Colonic mucosa (tissue), 4 donors: ENCODE measurements around the gene NKX2-3. TPM values are rescaled to one million over a fixed set of nuclear protein-coding genes. Genes with fewer than 3 reads are reported as not detected.

Source experiments
- DNase-seq: peaks from one replicate; pipeline ENCODE4 v3.0.0-alpha.2; 2020
- H3K27ac ChIP-seq: fragments of 200-600 bp; one replicate; pipeline ENCODE4 v1.8.0; 2021
- H3K27me3 ChIP-seq: fragments of 200-600 bp; one replicate; pipeline ENCODE4 v1.8.0; 2021
- H3K36me3 ChIP-seq: fragments of 200-600 bp; one replicate; pipeline ENCODE4 v1.8.0; 2021
- H3K4me1 ChIP-seq: fragments of 200-600 bp; one replicate; pipeline ENCODE4 v1.8.0; 2021; ENCODE audit warnings: mild to moderate bottlenecking
- H3K4me3 ChIP-seq: fragments of 200-600 bp; one replicate; pipeline ENCODE4 v1.8.0; 2021
- H3K9ac ChIP-seq, 2 donors: one replicate each; pipeline ENCODE4 v1.7.0; 2013; ENCODE audit warnings: control low read depth in 2 of 2, low read depth in 2 of 2, low read length in 2 of 2
- H3K9me3 ChIP-seq: fragments of 200-600 bp; one replicate; pipeline ENCODE4 v1.8.0; 2021
- CTCF ChIP-seq: fragments of 200-600 bp; IDR thresholded peaks from one replicate; pipeline ENCODE4 v1.8.0; 2022; ENCODE audit warnings: antibody characterized with exemption, mild to moderate bottlenecking
- intact Hi-C: fragments of 100-400 bp; cut with DNase I; formaldehyde crosslinking; loops from one replicate; pipeline ENCODE4 v1.14.1; 2022
- total RNA-seq, 2 donors: library from RNA; stranded (reverse); fragmentation: NEBNext Ultra II Directional in 1 of 2; extraction: Animal tissue kit (Norgen Biotek cat#: 25700) in 1 of 2; gene quantifications; one replicate each; pipeline ENCODE4 v1.2.1, GENCODE V29; 2021
- donor health status: healthy.
- donor health status: DM: no; HTN: no; CAD: no.
- donor health status: DM: no; HTN: no; CAD: no.

The NKX2-3 gene
- 1 to 10 TPM; 5.4 to 7.9 TPM for total RNA-seq

GRCh38 chr10:99532687-99533495, at the start of gene NKX2-3:
TSS of gene NKX2-3 (plus strand) at chr10:99532942. CDS start at chr10:99533132, 190 bp downstream.
- H3K4me1 ChIP-seq, result peaks cover 14% of the 10 kb centered on the region
- intact Hi-C loops, result no loop called here

GRCh38 chr10:99484626-99485581, 47.8 kb upstream of the NKX2-3 start:
- H3K27me3 ChIP-seq, result no peaks in the 10 kb centered on the region
- H3K27ac ChIP-seq, result no peak overlapping the region
- no peaks in the 10 kb centered on the region for H3K9me3 ChIP-seq
- intact Hi-C loops, result no loop called here
- H3K4me3 ChIP-seq, result no peak overlapping the region
- DNase-seq, result no peak
- no peaks in the 10 kb centered on the region for H3K36me3 ChIP-seq
- H3K9ac ChIP-seq, result no peak overlapping the region
- H3K4me1 ChIP-seq, result no peaks in the 10 kb centered on the region
- TF ChIP-seq CTCF, result no peak

More at GRCh38 chr10:99532687-99533495, at the start of gene NKX2-3:
- no peak for TF ChIP-seq CTCF
- DNase-seq, result peak; percentile 87
- Histone ChIP-seq H3K27me3 (peaks cover 89% of the 10 kb centered on the region), H3K4me3 (peak within 1 kb of the TSS; percentile 40), H3K9ac (peak within 1 kb of the TSS; percentile 83 to 87), H3K27ac (peak within 1 kb of the TSS; percentile 79), H3K36me3 (no peaks in the 10 kb centered on the region), H3K9me3 (no peaks in the 10 kb centered on the region)

- DNase-seq, result no peak
- no peaks in the 10 kb centered on the region for H3K27me3 ChIP-seq
These were observed 45.5 kb upstream of the NKX2-3 start for GRCh38 chr10:99487125-99487807.

GRCh38 chr10:99489271-99489670, 43.5 kb upstream of the NKX2-3 start:
- Histone ChIP-seq H3K9me3 (no peaks in the 10 kb centered on the region), H3K4me1 (no peaks in the 10 kb centered on the region), H3K9ac (no peak overlapping the region), H3K4me3 (no peak overlapping the region), H3K27ac (no peak overlapping the region), H3K36me3 (no peaks in the 10 kb centered on the region), H3K27me3 (no peaks in the 10 kb centered on the region)
- TF ChIP-seq CTCF, result no peak
- no peak for DNase-seq
- intact Hi-C loops, result no loop called here

More at GRCh38 chr10:99487125-99487807, 45.5 kb upstream of the NKX2-3 start:
- no peak overlapping the region for H3K9ac ChIP-seq
- H3K4me3 ChIP-seq, result no peak overlapping the region
- H3K36me3 ChIP-seq, result no peaks in the 10 kb centered on the region
- intact Hi-C loops, result no loop called here
- H3K27ac ChIP-seq, result no peak overlapping the region
- TF ChIP-seq CTCF, result no peak
- H3K4me1 ChIP-seq, result no peaks in the 10 kb centered on the region
- no peaks in the 10 kb centered on the region for H3K9me3 ChIP-seq
